ENCODE results near the gene DYRK3. TPM values are rescaled to one million over a fixed set of nuclear protein-coding genes. Genes with fewer than 3 reads are reported as not detected.

The DYRK3 gene
- total and polyA plus RNA-seq, 9 of the 15 experiments (the other 6 are each of a cell fraction or from before 2014, with no cell fraction given), result 4.5 to 33.7 (median 25.7) TPM

- no peak for TF ChIP-seq ZNF57 (CRISPR knock-in tag; IDR thresholded peaks at IDR 0.05)
- no peak for TF ChIP-seq PATZ1 (CRISPR knock-in tag; IDR thresholded peaks at IDR 0.05; ENCODE audit: borderline replicate concordance)
- no peak for TF ChIP-seq USF2 (CRISPR knock-in tag; IDR thresholded peaks at IDR 0.05)
- no peak for TF ChIP-seq THRAP3 (IDR thresholded peaks at IDR 0.05; ENCODE audit: borderline replicate concordance)
- TF ChIP-seq ZZZ3 (IDR thresholded peaks at IDR 0.05), result no peak
- no peak for TF ChIP-seq MED1 (CRISPR knock-in tag; IDR thresholded peaks at IDR 0.05; ENCODE audit: borderline replicate concordance)
- TF ChIP-seq NBN (IDR thresholded peaks at IDR 0.05; ENCODE audit: low read depth), result no peak
- no peak for TF ChIP-seq TCFL5 (CRISPR knock-in tag; conservative IDR thresholded peaks at IDR 0.05)
- TF ChIP-seq ZNF695 (CRISPR knock-in tag; IDR thresholded peaks at IDR 0.05), result no peak
- no peak for TF ChIP-seq MTA3 (IDR thresholded peaks at IDR 0.05; ENCODE audit: borderline replicate concordance)
- no peak for TF ChIP-seq ZNF232 (CRISPR knock-in tag; IDR thresholded peaks at IDR 0.05)
- TF ChIP-seq FOXA3 (CRISPR knock-in tag; conservative IDR thresholded peaks at IDR 0.05 in 1 of 2, IDR thresholded peaks at IDR 0.05 in 1 of 2), result no peak
- no peak for TF ChIP-seq NFYB (IDR thresholded peaks at IDR 0.05; ENCODE audit: extremely low read depth, insufficient read length)
- no peak for TF ChIP-seq ZNF445 (CRISPR knock-in tag; IDR thresholded peaks at IDR 0.05; ENCODE audit: low read depth)
- no peak for TF ChIP-seq DACH1 (IDR thresholded peaks at IDR 0.05; ENCODE audit: partially characterized antibody)
- in situ Hi-C loops (cut with MboI), result loop anchor here (25.0 kb wide), 2 partner anchors 312 to 912 kb away; partner anchors contain the start of gene FCMR
- Histone ChIP-seq H3K4me3 (no peak overlapping the region), H3K9ac (ENCODE audit: insufficient read depth in 1 of 2, low read depth in 2 of 2, low read length in 2 of 2) (no peak overlapping the region), H3K9me3 (replicated peaks; ENCODE audit: control insufficient read depth, insufficient read depth, low read depth, low read length) (no peaks in the 10 kb centered on the region), H3K79me2 (ENCODE audit: control insufficient read depth, insufficient read depth, low read length) (no peaks in the 10 kb centered on the region), H3K27me3 (ENCODE audit: control insufficient read depth in 2 of 2, insufficient read depth in 2 of 2, low read length in 2 of 2) (no peaks in the 10 kb centered on the region), H4K20me1 (replicated peaks; ENCODE audit: control insufficient read depth, insufficient read depth, low read length) (no peaks in the 10 kb centered on the region), H3K27ac (ENCODE audit: extremely low read depth, low read depth, low read length) (no peak overlapping the region), H3K9me1 (ENCODE audit: control insufficient read depth, insufficient read depth, low read length) (no peaks in the 10 kb centered on the region), H3K4me1 (replicated peaks in 1 of 2; ENCODE audit: control insufficient read depth in 2 of 2, insufficient read depth in 2 of 2, low read length in 2 of 2) (no peaks in the 10 kb centered on the region; a peak in 1 of 5 replicates), H2AFZ (ENCODE audit: low read depth, low read length) (no peak overlapping the region), H3K36me3 (ENCODE audit: control insufficient read depth, insufficient read depth, low read length) (peaks cover 87% of the 10 kb centered on the region), H3K4me2 (ENCODE audit: insufficient read depth, low read length) (no peak overlapping the region)
- POLR2A ChIA-PET, result interaction anchor here (0.7 to 1.4 kb wide), 4 partner anchors 9 to 654 kb away, joined by 3 to 5 read pairs (median 4); no protein-coding TSS in a partner anchor
- BruUV-seq (replicated peaks), result no TSS peak
- FAIRE-seq (no peak), ATAC-seq (no peak), DNase-seq (ENCODE audit: extremely low read depth in 1 of 4, low spot score in 3 of 4) (no peak)
- WGBS (ENCODE audit: insufficient coverage, low coverage, missing lambda C conversion rate), result 88% methylated on average over 3 of the region's 3 CpGs
- intact Hi-C loops (cut with micrococcal nuclease), result no loop called here
- CTCF ChIA-PET (ENCODE audit: low intra/inter-chr PET ratio), result no interaction called here
Observed at GRCh38 chr1:206600527-206600926, 34.8 kb upstream of the DYRK3 start.
